HepG2 (cell line): ENCODE results near the gene ZNF48. TPM values are rescaled to one million over a fixed set of nuclear protein-coding genes. Genes with fewer than 3 reads are reported as not detected.

Experiments
- AGO1 ChIP-seq: fragments of 200-400 bp; formaldehyde crosslinking; IDR thresholded peaks from 2 replicates; pipeline ENCODE4 v1.6.1; 2017; ENCODE audit warnings: mild to moderate bottlenecking, low read depth, low read length, moderate library complexity; ENCODE audit not compliant: poor library complexity, severe bottlenecking
- ARID2 ChIP-seq: sonication (generic); formaldehyde crosslinking; IDR thresholded peaks from 2 replicates; pipeline ENCODE4 v1.8.1; 2022; ENCODE audit warnings: mild to moderate bottlenecking, missing genetic modification reagents, borderline replicate concordance
- ATF7-NPFF ChIP-seq: sonication (generic); formaldehyde crosslinking; IDR thresholded peaks from 2 replicates; pipeline ENCODE4 v1.8.1; 2023; ENCODE audit warnings: mild to moderate bottlenecking, low read depth, missing genetic modification reagents, moderate library complexity
- BCL6 ChIP-seq: IDR thresholded peaks from 2 replicates; pipeline ENCODE4 v1.6.1; 2016; ENCODE audit warnings: missing genetic modification reagents, missing compliant biosample characterization
- EZH2 ChIP-seq: conservative IDR thresholded peaks from 2 replicates; pipeline ENCODE4 v1.6.1; 2012; ENCODE audit warnings: mild to moderate bottlenecking, low read depth, low read length, moderate library complexity
- GLI4 ChIP-seq: sonication (generic); formaldehyde crosslinking; IDR thresholded peaks from 2 replicates; pipeline ENCODE4 v1.5.1; 2020; ENCODE audit warnings: missing genetic modification reagents, mild to moderate bottlenecking, moderate library complexity, borderline replicate concordance
- GMEB1 ChIP-seq: sonication (generic); formaldehyde crosslinking; IDR thresholded peaks from 2 replicates; pipeline ENCODE4 v1.5.1; 2020; ENCODE audit warnings: missing genetic modification reagents, mild to moderate bottlenecking, borderline replicate concordance
- HOXA9 ChIP-seq: sonication (generic); formaldehyde crosslinking; IDR thresholded peaks from 2 replicates; pipeline ENCODE4 v1.8.1; 2022; ENCODE audit warnings: missing genetic modification reagents, mild to moderate bottlenecking, moderate library complexity, borderline replicate concordance
- KAT7 ChIP-seq: IDR thresholded peaks from 2 replicates; pipeline ENCODE4 v1.6.1; 2018; ENCODE audit warnings: borderline replicate concordance, missing compliant biosample characterization
- KLF6 ChIP-seq: IDR thresholded peaks from 2 replicates; pipeline ENCODE4 v1.8.0; 2016; ENCODE audit warnings: missing biosample characterization, missing genetic modification reagents
- MEIS1 ChIP-seq: sonication (generic); formaldehyde crosslinking; IDR thresholded peaks from 2 replicates; pipeline ENCODE4 v1.9.0; 2021; ENCODE audit warnings: mild to moderate bottlenecking, missing genetic modification reagents, moderate library complexity, borderline replicate concordance
- NCOA5 ChIP-seq: sonication (generic); formaldehyde crosslinking; IDR thresholded peaks from 2 replicates; pipeline ENCODE4 v1.4.0; 2020; ENCODE audit warnings: missing genetic modification reagents
- NFYC ChIP-seq: IDR thresholded peaks from 2 replicates; pipeline ENCODE4 v1.6.1; 2016; ENCODE audit warnings: missing genetic modification reagents, missing compliant biosample characterization
- SP5 ChIP-seq: IDR thresholded peaks from 2 replicates; pipeline ENCODE4 v1.6.1; 2016; ENCODE audit warnings: low read depth, borderline replicate concordance
- ZGPAT ChIP-seq: IDR thresholded peaks from 2 replicates; pipeline ENCODE4 v1.6.1; 2016; ENCODE audit warnings: mild to moderate bottlenecking
- ZNF12 ChIP-seq: sonication (generic); formaldehyde crosslinking; IDR thresholded peaks from 2 replicates; pipeline ENCODE4 v1.5.0; 2020; ENCODE audit warnings: missing genetic modification reagents
- ZNF17 ChIP-seq: sonication (generic); formaldehyde crosslinking; IDR thresholded peaks from 2 replicates; pipeline ENCODE4 v1.5.0; 2020; ENCODE audit warnings: mild to moderate bottlenecking, missing genetic modification reagents
- ZNF501 ChIP-seq: sonication (generic); formaldehyde crosslinking; IDR thresholded peaks from 2 replicates; pipeline ENCODE4 v1.5.1; 2020; ENCODE audit warnings: mild to moderate bottlenecking, moderate library complexity, missing genetic modification reagents
- ZNF776 ChIP-seq: sonication (generic); formaldehyde crosslinking; IDR thresholded peaks from 2 replicates; pipeline ENCODE4 v1.4.0; 2020; ENCODE audit warnings: mild to moderate bottlenecking, missing genetic modification reagents
- ZNF782 ChIP-seq: sonication (generic); formaldehyde crosslinking; IDR thresholded peaks from 2 replicates; pipeline ENCODE4 v1.4.0; 2020; ENCODE audit warnings: missing genetic modification reagents, mild to moderate bottlenecking, borderline replicate concordance
- ZNF790 ChIP-seq: sonication (generic); formaldehyde crosslinking; IDR thresholded peaks from 2 replicates; pipeline ENCODE4 v1.8.0; 2022; ENCODE audit warnings: missing genetic modification reagents, mild to moderate bottlenecking, borderline replicate concordance
- ZSCAN25 ChIP-seq: sonication (generic); formaldehyde crosslinking; IDR thresholded peaks from 2 replicates; pipeline ENCODE4 v1.8.0; 2022; ENCODE audit warnings: mild to moderate bottlenecking, missing genetic modification reagents
- ZSCAN29 ChIP-seq: sonication (generic); formaldehyde crosslinking; conservative IDR thresholded peaks from 2 replicates; pipeline ENCODE4 v1.4.0; 2020; ENCODE audit warnings: mild to moderate bottlenecking, missing genetic modification reagents
- ZSCAN5A ChIP-seq: sonication (generic); formaldehyde crosslinking; IDR thresholded peaks from 2 replicates; pipeline ENCODE4 v1.8.0; 2022; ENCODE audit warnings: mild to moderate bottlenecking, missing genetic modification reagents, borderline replicate concordance
- polyA plus RNA-seq, 8 experiments: library from polyadenylated mRNA; depleted of rRNA in 3 of 8; stranded (reverse) in 7 of 8; unstranded in 1 of 8; fragments of >200 nt; fragmentation: Illumina TruSeq in 4 of 8; extraction: Trizol in 4 of 8; gene quantifications; 2 replicates each; pipeline versions ENCODE4 v1.2.1 to v1.2.3, GENCODE V29; 2011 to 2016; ENCODE audit warnings: low read depth in 4 of 8, missing spikeins in 1 of 8, mixed read lengths in 1 of 8; ENCODE audit not compliant: insufficient read depth in 1 of 8
- total RNA-seq, 5 experiments: library from RNA; depleted of rRNA; stranded (reverse); fragments of >200 nt; fragmentation: Illumina TruSeq; extraction: Trizol; gene quantifications; 2 replicates each; pipeline ENCODE4 v1.2.3, GENCODE V29; 2016; ENCODE audit warnings: low read depth in 1 of 5
- TF ChIP-seq, protein P1 (sequence below): IDR thresholded peaks from 2 replicates; pipeline ENCODE4 v1.6.1; 2016; ENCODE audit warnings: low read depth, borderline replicate concordance
- TF ChIP-seq, protein P2 (sequence below): sonication (generic); formaldehyde crosslinking; conservative IDR thresholded peaks from 2 replicates; pipeline ENCODE4 v1.8.1; 2023; ENCODE audit warnings: missing genetic modification reagents

The ZNF48 gene
- total and polyA plus RNA-seq, 2 of the 13 experiments (the other 11 are each of a cell fraction or from before 2014, with no cell fraction given): 9.9 to 12.3 TPM

GRCh38 chr16:30449116-30449435 is 53.9 kb downstream of the ZNF48 start (continued):
- TF ChIP-seq ZNF790 (CRISPR knock-in tag) (no peak), ZNF501 (CRISPR knock-in tag) (no peak), ZNF782 (CRISPR knock-in tag) (no peak), EZH2 (no peak), BCL6 (CRISPR knock-in tag) (peak; percentile 89), ZNF17 (CRISPR knock-in tag) (no peak), GMEB1 (CRISPR knock-in tag) (no peak), KLF6 (CRISPR knock-in tag) (no peak; the same call in 1 of the 2 replicates), ZGPAT (CRISPR knock-in tag) (0 out of 2 replicates have a peak, but pooled peaks have one; percentile 40), ZSCAN5A (no peak), ATF7-NPFF (CRISPR knock-in tag) (no peak), ZNF12 (CRISPR knock-in tag) (0 out of 2 replicates have a peak, but pooled peaks have one; percentile 22), KAT7 (CRISPR knock-in tag) (no peak), NCOA5 (CRISPR knock-in tag) (no peak), NFYC (CRISPR knock-in tag) (no peak), HOXA9 (CRISPR knock-in tag) (no peak), MEIS1 (peak; percentile 9; the same call in 1 of the 2 replicates), AGO1 (no peak), ZSCAN25 (no peak), ZNF776 (CRISPR knock-in tag) (no peak), GLI4 (no peak), SP5 (no peak), ZSCAN29 (CRISPR knock-in tag) (0 out of 2 replicates have a peak, but pooled peaks have one; percentile 66), ARID2 (CRISPR knock-in tag) (no peak)
- TF ChIP-seq, protein P1, sequence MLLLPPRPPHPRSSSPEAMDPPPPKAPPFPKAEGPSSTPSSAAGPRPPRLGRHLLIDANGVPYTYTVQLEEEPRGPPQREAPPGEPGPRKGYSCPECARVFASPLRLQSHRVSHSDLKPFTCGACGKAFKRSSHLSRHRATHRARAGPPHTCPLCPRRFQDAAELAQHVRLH: peak; percentile 72; the same call in 1 of the 2 replicates
- TF ChIP-seq, protein P2, sequence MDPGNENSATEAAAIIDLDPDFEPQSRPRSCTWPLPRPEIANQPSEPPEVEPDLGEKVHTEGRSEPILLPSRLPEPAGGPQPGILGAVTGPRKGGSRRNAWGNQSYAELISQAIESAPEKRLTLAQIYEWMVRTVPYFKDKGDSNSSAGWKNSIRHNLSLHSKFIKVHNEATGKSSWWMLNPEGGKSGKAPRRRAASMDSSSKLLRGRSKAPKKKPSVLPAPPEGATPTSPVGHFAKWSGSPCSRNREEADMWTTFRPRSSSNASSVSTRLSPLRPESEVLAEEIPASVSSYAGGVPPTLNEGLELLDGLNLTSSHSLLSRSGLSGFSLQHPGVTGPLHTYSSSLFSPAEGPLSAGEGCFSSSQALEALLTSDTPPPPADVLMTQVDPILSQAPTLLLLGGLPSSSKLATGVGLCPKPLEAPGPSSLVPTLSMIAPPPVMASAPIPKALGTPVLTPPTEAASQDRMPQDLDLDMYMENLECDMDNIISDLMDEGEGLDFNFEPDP: no peak
